CD4-positive, alpha-beta memory T cell (primary cell): ENCODE data around the gene CACNA1E. TPM values are rescaled to one million over a fixed set of nuclear protein-coding genes. Genes with fewer than 3 reads are reported as not detected.

Experiments
- CTCF ChIA-PET: fragments of 350-600 bp; sonication (Branson Sonifier 250); formaldehyde crosslinking; loops from one replicate; lab custom pipeline; 2021; ENCODE audit warnings: inconsistent platforms; ENCODE audit not compliant: partially characterized antibody; lab: Charles Lee
- POLR2A ChIA-PET: fragments of 350-600 bp; sonication (Branson Sonifier 250); formaldehyde crosslinking; loops from one replicate; lab custom pipeline; 2021; ENCODE audit not compliant: partially characterized antibody; lab: Charles Lee
- DNase-seq, 5 donors: peaks; one replicate each; pipeline versions ENCODE4 v3.0.0 to v3.0.0-alpha.2; 2020 to 2022; ENCODE audit warnings: mixed read lengths in 1 of 5
- H3K27ac ChIP-seq: one replicate; pipeline ENCODE4 v1.7.0; 2013; ENCODE audit warnings: low read depth, low read length
- H3K27me3 ChIP-seq: 2 replicates; pipeline ENCODE4 v1.7.0; 2013; ENCODE audit warnings: mild to moderate bottlenecking, low read length, moderate library complexity; ENCODE audit not compliant: insufficient read depth
- H3K36me3 ChIP-seq: 2 replicates; pipeline ENCODE4 v1.7.0; 2013; ENCODE audit warnings: mild to moderate bottlenecking, low read length, moderate library complexity; ENCODE audit not compliant: insufficient read depth
- H3K4me1 ChIP-seq: 2 replicates; pipeline ENCODE4 v1.7.0; 2013; ENCODE audit warnings: mild to moderate bottlenecking, low read length, moderate library complexity; ENCODE audit not compliant: insufficient read depth
- H3K4me3 ChIP-seq, 2 donors: one replicate each; pipeline ENCODE4 v1.7.0; 2013; ENCODE audit warnings: low read length in 2 of 2, mild to moderate bottlenecking in 1 of 2
- H3K9me3 ChIP-seq, 2 donors: one replicate each; pipeline ENCODE4 v1.7.0; 2013; ENCODE audit warnings: low read length in 2 of 2, control low read depth in 1 of 2; ENCODE audit not compliant: control insufficient read depth in 1 of 2
- H3K27ac Mint-ChIP-seq, 7 donors: one replicate each; pipeline ENCODE4 v1.8.0; 2020 to 2021; ENCODE audit warnings: mixed read lengths in 7 of 7, mild to moderate bottlenecking in 6 of 7, inconsistent platforms in 3 of 7, moderate library complexity in 3 of 7
- H3K27me3 Mint-ChIP-seq, 2 donors: one replicate each; pipeline ENCODE4 v1.8.0; 2020 to 2021; ENCODE audit warnings: mixed read lengths in 2 of 2
- H3K36me3 Mint-ChIP-seq, 2 donors: one replicate each; pipeline ENCODE4 v1.8.0; 2020 to 2021; ENCODE audit warnings: mixed read lengths in 2 of 2, inconsistent platforms in 1 of 2, mild to moderate bottlenecking in 1 of 2
- H3K4me1 Mint-ChIP-seq, 4 donors: one replicate each; pipeline ENCODE4 v1.8.0; 2020 to 2021; ENCODE audit warnings: mixed read lengths in 4 of 4, mild to moderate bottlenecking in 1 of 4
- H3K4me3 Mint-ChIP-seq, 8 donors: one replicate each; pipeline ENCODE4 v1.8.0; 2020 to 2021; ENCODE audit warnings: mixed read lengths in 8 of 8, mild to moderate bottlenecking in 7 of 8, moderate library complexity in 6 of 8, inconsistent platforms in 3 of 8
- H3K9me3 Mint-ChIP-seq, 8 donors: one replicate each; pipeline ENCODE4 v1.8.0; 2020 to 2021; ENCODE audit warnings: mixed read lengths in 8 of 8, mild to moderate bottlenecking in 5 of 8, inconsistent platforms in 3 of 8, moderate library complexity in 1 of 8
- intact Hi-C: fragments of 100-400 bp; cut with micrococcal nuclease; formaldehyde crosslinking; loops from one replicate; pipeline ENCODE4 v1.15.1; 2023
- polyA plus RNA-seq, 2 donors: library from polyadenylated mRNA; unstranded; fragments of 300-500 nt; fragmentation: Illumina TruSeq; gene quantifications; one replicate each; pipeline ENCODE4 v1.2.3, GENCODE V29; 2021
- total RNA-seq, 2 experiments: library from RNA; stranded (reverse); gene quantifications; one replicate each; pipeline ENCODE4 v1.2.3, GENCODE V29; 2021

The CACNA1E gene
- total and polyA plus RNA-seq, 4 experiments from 2014 or later, result not detected

GRCh38 chr1:181759481-181759880, 276.2 kb downstream of the CACNA1E start:
- peaks cover 0 to 1% (median 0%) of the 10 kb centered on the region in 8 donors for H3K9me3 Mint-ChIP-seq
- H3K36me3 Mint-ChIP-seq, result no peaks in the 10 kb centered on the region
- no peaks in the 10 kb centered on the region for H3K4me1 Mint-ChIP-seq
- Histone ChIP-seq H3K4me3 (no peak overlapping the region), H3K36me3 (no peaks in the 10 kb centered on the region), H3K27me3 (no peaks in the 10 kb centered on the region), H3K4me1 (no peaks in the 10 kb centered on the region), H3K27ac (no peak overlapping the region), H3K9me3 (no peaks in the 10 kb centered on the region)
- H3K4me3 Mint-ChIP-seq, result no peak overlapping the region
- H3K27ac Mint-ChIP-seq, result no peak overlapping the region
- peaks cover 3 to 10% of the 10 kb centered on the region in 2 donors for H3K27me3 Mint-ChIP-seq
- intact Hi-C loops, result no loop called here
- POLR2A ChIA-PET, result no interaction called here
- CTCF ChIA-PET, result interaction anchor here (1.2 kb wide), 1 partner anchor 295 kb away, joined by 3 read pairs; no protein-coding TSS in a partner anchor
- DNase-seq, result no peak

- CTCF ChIA-PET, result no interaction called here
These were observed 280.4 kb downstream of the CACNA1E start for GRCh38 chr1:181763736-181764135.

GRCh38 chr1:181765451-181766026, 282.2 kb downstream of the CACNA1E start:
- no peak overlapping the region for H3K27ac Mint-ChIP-seq
- no peaks in the 10 kb centered on the region for H3K4me1 Mint-ChIP-seq
- no peak for DNase-seq
- no peak overlapping the region for H3K4me3 Mint-ChIP-seq
- H3K27me3 ChIP-seq, result no peaks in the 10 kb centered on the region
- H3K36me3 ChIP-seq, result no peaks in the 10 kb centered on the region
- H3K36me3 Mint-ChIP-seq, result no peaks in the 10 kb centered on the region
- no peak overlapping the region for H3K4me3 ChIP-seq
- POLR2A ChIA-PET, result no interaction called here
- no peak overlapping the region for H3K27ac ChIP-seq
- CTCF ChIA-PET, result no interaction called here
- H3K4me1 ChIP-seq, result no peaks in the 10 kb centered on the region
- peaks cover 0 to 3% (median 0%) of the 10 kb centered on the region in 8 donors for H3K9me3 Mint-ChIP-seq
- peaks cover 0 to 9% of the 10 kb centered on the region in 2 donors for H3K27me3 Mint-ChIP-seq
- H3K9me3 ChIP-seq, result no peaks in the 10 kb centered on the region
- intact Hi-C loops, result no loop called here

More at GRCh38 chr1:181763736-181764135, 280.4 kb downstream of the CACNA1E start:
- H3K27ac Mint-ChIP-seq, result no peak overlapping the region
- no peaks in the 10 kb centered on the region for H3K4me1 Mint-ChIP-seq
- H3K9me3 Mint-ChIP-seq, result peaks cover 0 to 3% (median 0%) of the 10 kb centered on the region in 8 donors
- Histone ChIP-seq H3K9me3 (no peaks in the 10 kb centered on the region), H3K27ac (no peak overlapping the region), H3K36me3 (no peaks in the 10 kb centered on the region), H3K4me1 (no peaks in the 10 kb centered on the region), H3K4me3 (no peak overlapping the region), H3K27me3 (no peaks in the 10 kb centered on the region)
- intact Hi-C loops, result no loop called here
- H3K27me3 Mint-ChIP-seq, result peaks cover 0 to 9% of the 10 kb centered on the region in 2 donors
- DNase-seq, result no peak
- no peaks in the 10 kb centered on the region for H3K36me3 Mint-ChIP-seq
- POLR2A ChIA-PET, result no interaction called here
- H3K4me3 Mint-ChIP-seq, result no peak overlapping the region

GRCh38 chr1:181767001-181767708, 283.8 kb downstream of the CACNA1E start:
- H3K27me3 Mint-ChIP-seq, result peaks cover 0 to 8% of the 10 kb centered on the region in 2 donors
- intact Hi-C loops, result no loop called here
- no peaks in the 10 kb centered on the region for H3K27me3 ChIP-seq
- POLR2A ChIA-PET, result no interaction called here
- H3K36me3 ChIP-seq, result no peaks in the 10 kb centered on the region
- H3K27ac Mint-ChIP-seq, result no peak overlapping the region
- no peak overlapping the region for H3K4me3 Mint-ChIP-seq
- no peak overlapping the region for H3K4me3 ChIP-seq
- DNase-seq, result no peak
- no peaks in the 10 kb centered on the region for H3K9me3 ChIP-seq
- CTCF ChIA-PET, result no interaction called here
- H3K9me3 Mint-ChIP-seq, result peaks cover 0 to 3% (median 0%) of the 10 kb centered on the region in 8 donors
- H3K4me1 Mint-ChIP-seq, result no peaks in the 10 kb centered on the region
- no peaks in the 10 kb centered on the region for H3K4me1 ChIP-seq
- no peak overlapping the region for H3K27ac ChIP-seq
- no peaks in the 10 kb centered on the region for H3K36me3 Mint-ChIP-seq

- H3K4me1 ChIP-seq, result no peaks in the 10 kb centered on the region
- Mint-ChIP-seq H3K4me3 (no peak overlapping the region), H3K4me1 (no peaks in the 10 kb centered on the region), H3K9me3 (peaks cover 0 to 3% (median 0%) of the 10 kb centered on the region in 8 donors), H3K27me3 (peaks cover 0 to 7% of the 10 kb centered on the region in 2 donors), H3K36me3 (no peaks in the 10 kb centered on the region), H3K27ac (no peak overlapping the region)
- H3K36me3 ChIP-seq, result no peaks in the 10 kb centered on the region
- H3K9me3 ChIP-seq, result no peaks in the 10 kb centered on the region
- H3K27ac ChIP-seq, result no peak overlapping the region
- intact Hi-C loops, result no loop called here
- DNase-seq, result no peak
- ChIA-PET CTCF (no interaction called here), POLR2A (no interaction called here)
- no peak overlapping the region for H3K4me3 ChIP-seq
- H3K27me3 ChIP-seq, result no peaks in the 10 kb centered on the region
These were observed 285.1 kb downstream of the CACNA1E start for GRCh38 chr1:181768211-181768929.

GRCh38 chr1:181768930-181769280, 285.6 kb downstream of the CACNA1E start:
- no peaks in the 10 kb centered on the region for H3K27me3 ChIP-seq
- no peak overlapping the region for H3K27ac Mint-ChIP-seq
- H3K36me3 Mint-ChIP-seq, result no peaks in the 10 kb centered on the region
- no peaks in the 10 kb centered on the region for H3K36me3 ChIP-seq
- no peak overlapping the region for H3K4me3 ChIP-seq
- no peak overlapping the region for H3K4me3 Mint-ChIP-seq
- peaks cover 0 to 3% (median 0%) of the 10 kb centered on the region in 8 donors for H3K9me3 Mint-ChIP-seq
- CTCF ChIA-PET, result no interaction called here
- H3K27ac ChIP-seq, result no peak overlapping the region
- no peaks in the 10 kb centered on the region for H3K4me1 Mint-ChIP-seq
- H3K4me1 ChIP-seq, result no peaks in the 10 kb centered on the region
- POLR2A ChIA-PET, result no interaction called here
- no peaks in the 10 kb centered on the region for H3K9me3 ChIP-seq
- no peak for DNase-seq
- H3K27me3 Mint-ChIP-seq, result peaks cover 0 to 6% of the 10 kb centered on the region in 2 donors
- intact Hi-C loops, result no loop called here

GRCh38 chr1:181769846-181770245, 286.5 kb downstream of the CACNA1E start:
- Mint-ChIP-seq H3K9me3 (peaks cover 0 to 3% (median 0%) of the 10 kb centered on the region in 8 donors), H3K27ac (no peak overlapping the region), H3K4me3 (no peak overlapping the region), H3K4me1 (no peaks in the 10 kb centered on the region), H3K27me3 (peaks cover 0 to 6% of the 10 kb centered on the region in 2 donors), H3K36me3 (no peaks in the 10 kb centered on the region)
- DNase-seq, result no peak
- intact Hi-C loops, result no loop called here
- Histone ChIP-seq H3K4me3 (no peak overlapping the region), H3K9me3 (no peaks in the 10 kb centered on the region), H3K27me3 (no peaks in the 10 kb centered on the region), H3K4me1 (no peaks in the 10 kb centered on the region), H3K36me3 (no peaks in the 10 kb centered on the region), H3K27ac (no peak overlapping the region)
- CTCF ChIA-PET, result no interaction called here
- POLR2A ChIA-PET, result no interaction called here
